Immature natural killer cell (primary cell): ENCODE results near the gene MYADML2. TPM values are rescaled to one million over a fixed set of nuclear protein-coding genes. Genes with fewer than 3 reads are reported as not detected.
"Not testable (repeated sequence)": the region's sequence is repeated elsewhere in the genome, so short reads cannot be mapped to it uniquely, and the experiment has no call there.

Source experiments
- DNase-seq, 3 donors: peaks; one replicate each; pipeline ENCODE4 v3.0.0; 2022; ENCODE audit warnings: mixed read lengths in 1 of 3
- H3K27ac Mint-ChIP-seq, 6 donors: one replicate each; pipeline ENCODE4 v1.8.0; 2020; ENCODE audit warnings: mixed read lengths in 6 of 6, mild to moderate bottlenecking in 5 of 6, inconsistent platforms in 4 of 6, moderate library complexity in 3 of 6
- H3K27me3 Mint-ChIP-seq, 3 donors: one replicate each; pipeline ENCODE4 v1.8.0; 2020 to 2021; ENCODE audit warnings: low read depth in 3 of 3, mild to moderate bottlenecking in 3 of 3, mixed read lengths in 3 of 3, moderate library complexity in 3 of 3, inconsistent platforms in 1 of 3
- H3K36me3 Mint-ChIP-seq, 3 donors: one replicate each; pipeline ENCODE4 v1.8.0; 2020; ENCODE audit warnings: mixed read lengths in 3 of 3, inconsistent platforms in 2 of 3, mild to moderate bottlenecking in 2 of 3
- H3K4me1 Mint-ChIP-seq, 2 donors: one replicate each; pipeline ENCODE4 v1.8.0; 2020; ENCODE audit warnings: inconsistent platforms in 2 of 2, mild to moderate bottlenecking in 2 of 2, mixed read lengths in 2 of 2, moderate library complexity in 1 of 2
- H3K4me3 Mint-ChIP-seq, 5 donors: one replicate each; pipeline ENCODE4 v1.8.0; 2020; ENCODE audit warnings: mild to moderate bottlenecking in 5 of 5, mixed read lengths in 5 of 5, inconsistent platforms in 3 of 5, moderate library complexity in 3 of 5
- H3K9me3 Mint-ChIP-seq, 6 donors: one replicate each; pipeline ENCODE4 v1.8.0; 2020; ENCODE audit warnings: mild to moderate bottlenecking in 6 of 6, mixed read lengths in 6 of 6, inconsistent platforms in 4 of 6, moderate library complexity in 3 of 6
- polyA plus RNA-seq, 3 donors: library from polyadenylated mRNA; unstranded; fragments of 300-500 nt; fragmentation: Illumina TruSeq; gene quantifications; one replicate each; pipeline ENCODE4 v1.2.3, GENCODE V29; 2021

MYADML2 gene
- polyA plus RNA-seq, 3 donors from 2014 or later, result not detected

- no peak overlapping the region for H3K4me3 Mint-ChIP-seq
- no peak overlapping the region for H3K27ac Mint-ChIP-seq
Measured at GRCh38 chr17:81984773-81985410, 37.9 kb upstream of the MYADML2 start.

GRCh38 chr17:81983639-81984373, 36.8 kb upstream of the MYADML2 start:
- H3K4me1 Mint-ChIP-seq, result peaks cover 11 to 22% of the 10 kb centered on the region in 2 donors
- H3K4me3 Mint-ChIP-seq, result no peak overlapping the region
- peaks cover 0 to 4% (median under 1%) of the 10 kb centered on the region in 3 donors for H3K27me3 Mint-ChIP-seq
- DNase-seq, result no peak
- no peaks in the 10 kb centered on the region for H3K9me3 Mint-ChIP-seq
- H3K36me3 Mint-ChIP-seq, result peaks cover 4 to 18% (median 5%) of the 10 kb centered on the region in 3 donors
- no peak overlapping the region for H3K27ac Mint-ChIP-seq

More at GRCh38 chr17:81984773-81985410, 37.9 kb upstream of the MYADML2 start:
- peaks cover 4 to 18% (median 5%) of the 10 kb centered on the region in 3 donors for H3K36me3 Mint-ChIP-seq
- H3K27me3 Mint-ChIP-seq, result peaks cover 0 to 4% (median 0%) of the 10 kb centered on the region in 3 donors
- H3K9me3 Mint-ChIP-seq, result no peaks in the 10 kb centered on the region
- peaks cover 2 to 13% of the 10 kb centered on the region in 2 donors for H3K4me1 Mint-ChIP-seq
- DNase-seq, result no peak

GRCh38 chr17:81983011-81983638, 36.1 kb upstream of the MYADML2 start:
- H3K4me3 Mint-ChIP-seq, result no peak overlapping the region
- peaks cover 13 to 24% of the 10 kb centered on the region in 2 donors for H3K4me1 Mint-ChIP-seq
- peaks cover 4 to 18% (median 5%) of the 10 kb centered on the region in 3 donors for H3K36me3 Mint-ChIP-seq
- DNase-seq, result no peak
- H3K9me3 Mint-ChIP-seq, result no peaks in the 10 kb centered on the region
- no peak overlapping the region for H3K27ac Mint-ChIP-seq
- H3K27me3 Mint-ChIP-seq, result peaks cover under 1 to 4% (median 3%) of the 10 kb centered on the region in 3 donors

- H3K4me3 Mint-ChIP-seq, H3K9me3 Mint-ChIP-seq, H3K27ac Mint-ChIP-seq, DNase-seq: not testable (repeated sequence)
- peaks cover 19 to 30% of the 10 kb centered on the region in 2 donors for H3K4me1 Mint-ChIP-seq
- peaks cover 4 to 15% (median 5%) of the 10 kb centered on the region in 3 donors for H3K36me3 Mint-ChIP-seq
- H3K27me3 Mint-ChIP-seq, result peaks cover 6 to 10% (median 6%) of the 10 kb centered on the region in 3 donors
Measured at GRCh38 chr17:81981511-81981910, 34.5 kb upstream of the MYADML2 start.

- Mint-ChIP-seq H3K27ac (no peak overlapping the region), H3K36me3 (peaks cover 4 to 13% (median 5%) of the 10 kb centered on the region in 3 donors), H3K4me1 (peaks cover 22 to 33% of the 10 kb centered on the region in 2 donors), H3K4me3 (peak overlapping the region in 1 of 5 donors; percentile 77), H3K27me3 (peaks cover 6 to 15% (median 10%) of the 10 kb centered on the region in 3 donors), H3K9me3 (no peaks in the 10 kb centered on the region)
- no peak for DNase-seq
Measured at GRCh38 chr17:81980707-81981343, 33.8 kb upstream of the MYADML2 start.

GRCh38 chr17:81980122-81980521, 33.1 kb upstream of the MYADML2 start:
- DNase-seq, result no peak
- Mint-ChIP-seq H3K4me3 (peak overlapping the region in 2 of 5 donors; percentile 49 to 77), H3K36me3 (peaks cover 4 to 12% (median 5%) of the 10 kb centered on the region in 3 donors), H3K9me3 (no peaks in the 10 kb centered on the region), H3K27me3 (peaks cover 6 to 15% (median 10%) of the 10 kb centered on the region in 3 donors), H3K4me1 (peaks cover 22 to 33% of the 10 kb centered on the region in 2 donors), H3K27ac (peak overlapping the region in 1 of 6 donors; percentile 17)

GRCh38 chr17:81978524-81979298, 31.7 kb upstream of the MYADML2 start:
- Mint-ChIP-seq H3K4me3 (peak overlapping the region; percentile 63 to 81 (median 76)), H3K4me1 (peaks cover 20 to 33% of the 10 kb centered on the region in 2 donors), H3K27ac (peak overlapping the region in 5 of 6 donors; percentile 26 to 83 (median 69)), H3K36me3 (peaks cover 4 to 9% (median 5%) of the 10 kb centered on the region in 3 donors), H3K27me3 (peaks cover 8 to 15% (median 10%) of the 10 kb centered on the region in 3 donors), H3K9me3 (peaks cover 0 to 2% (median 0%) of the 10 kb centered on the region in 6 donors)
- no peak for DNase-seq

GRCh38 chr17:81977211-81977808, 30.3 kb upstream of the MYADML2 start, which contains the start of gene ASPSCR1:
TSS of gene ASPSCR1 (plus strand) at chr17:81977629. CDS start at chr17:81977647, 18 bp downstream.
- peak; percentile 90 to 94 (median 93) for DNase-seq
- peaks cover 20 to 29% of the 10 kb centered on the region in 2 donors for H3K4me1 Mint-ChIP-seq
- H3K9me3 Mint-ChIP-seq, result peaks cover 0 to 2% (median 0%) of the 10 kb centered on the region in 6 donors
- H3K4me3 Mint-ChIP-seq, result peak within 1 kb of the TSS; percentile 91 to 96 (median 96)
- peaks cover 6 to 15% (median 10%) of the 10 kb centered on the region in 3 donors for H3K27me3 Mint-ChIP-seq
- peaks cover 0 to 6% (median 4%) of the 10 kb centered on the region in 3 donors for H3K36me3 Mint-ChIP-seq
- peak within 1 kb of the TSS; percentile 84 to 98 (median 95) for H3K27ac Mint-ChIP-seq

- peaks cover 6 to 15% (median 10%) of the 10 kb centered on the region in 3 donors for H3K27me3 Mint-ChIP-seq
- H3K9me3 Mint-ChIP-seq, result peaks cover 0 to 2% (median 0%) of the 10 kb centered on the region in 6 donors
- peak overlapping the region; percentile 84 to 98 (median 95) for H3K27ac Mint-ChIP-seq
- peaks cover 0 to 8% (median 4%) of the 10 kb centered on the region in 3 donors for H3K36me3 Mint-ChIP-seq
- H3K4me1 Mint-ChIP-seq, result peaks cover 20 to 28% of the 10 kb centered on the region in 2 donors
- no peak for DNase-seq
- H3K4me3 Mint-ChIP-seq, result peak overlapping the region; percentile 91 to 96 (median 96)
Measured at GRCh38 chr17:81976332-81977210, 29.5 kb upstream of the MYADML2 start.

GRCh38 chr17:81973432-81973831, 26.4 kb upstream of the MYADML2 start:
- Mint-ChIP-seq H3K9me3 (peaks cover 0 to 2% (median 0%) of the 10 kb centered on the region in 6 donors), H3K36me3 (peaks cover 0 to 4% (median 0%) of the 10 kb centered on the region in 3 donors), H3K4me1 (peaks cover 8 to 9% of the 10 kb centered on the region in 2 donors), H3K4me3 (no peak overlapping the region), H3K27ac (no peak overlapping the region), H3K27me3 (peaks cover 3 to 15% (median 7%) of the 10 kb centered on the region in 3 donors)
- no peak for DNase-seq
